GM18498 (cell line): ENCODE results near the gene USP19.
A peak's percentile ranks its signal among the peaks of the same experiment; 100 is the strongest.

Experiments used
- ATAC-seq: cut with Tn5 transposase; IDR thresholded peaks from one replicate; pipeline ENCODE4 v1.9.1; 2021; ENCODE audit warnings: mild to moderate bottlenecking, moderate library complexity; ENCODE audit not compliant: unreplicated experiment

The USP19 gene

DNA sequence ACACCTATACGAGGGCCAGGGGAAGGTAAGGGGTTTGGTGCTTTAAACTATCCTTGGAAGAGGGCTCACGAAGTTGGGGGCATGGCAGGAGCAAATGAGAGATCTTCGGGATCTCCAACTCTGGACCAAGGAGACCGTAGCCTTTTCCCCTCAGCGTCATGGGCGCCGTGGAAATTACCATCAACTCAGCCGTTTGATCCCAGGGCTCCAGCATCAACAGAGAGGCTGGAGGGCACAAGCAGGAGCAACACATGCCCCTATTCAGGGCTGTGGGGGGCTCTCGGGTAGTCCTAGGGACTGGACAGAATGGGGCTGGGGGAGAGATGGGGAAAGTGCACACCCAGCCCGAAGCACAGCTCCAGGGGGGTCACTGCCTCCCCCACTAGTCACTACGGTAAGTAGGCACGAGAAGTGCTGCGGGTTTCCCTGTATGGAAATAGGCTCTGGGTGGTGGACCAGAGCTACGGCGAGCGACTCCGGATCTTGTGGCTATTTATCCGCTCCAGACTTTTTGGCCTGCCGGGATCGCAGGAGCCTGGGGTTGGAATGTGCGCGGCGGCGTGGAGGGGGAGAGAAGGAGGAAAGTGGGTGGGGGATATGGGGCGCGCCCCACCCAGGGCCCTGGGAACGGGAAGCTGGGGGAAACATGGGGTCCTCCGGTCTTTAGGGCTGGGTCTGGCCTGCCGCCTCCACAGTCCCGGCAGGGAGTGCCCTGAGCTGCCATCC is 12.8 kb upstream of the USP19 start:
- no peak for ATAC-seq

- no peak for ATAC-seq
These were observed 12.0 kb upstream of the USP19 start, which contains the start of gene LAMB2 for GRCh38 chr3:49132437-49133225. TSS of gene LAMB2 (minus strand) at chr3:49133050. CDS start at chr3:49132867, 183 bp downstream.

- no peak for ATAC-seq
These were observed 11.4 kb upstream of the USP19 start for GRCh38 chr3:49132073-49132436.

DNA sequence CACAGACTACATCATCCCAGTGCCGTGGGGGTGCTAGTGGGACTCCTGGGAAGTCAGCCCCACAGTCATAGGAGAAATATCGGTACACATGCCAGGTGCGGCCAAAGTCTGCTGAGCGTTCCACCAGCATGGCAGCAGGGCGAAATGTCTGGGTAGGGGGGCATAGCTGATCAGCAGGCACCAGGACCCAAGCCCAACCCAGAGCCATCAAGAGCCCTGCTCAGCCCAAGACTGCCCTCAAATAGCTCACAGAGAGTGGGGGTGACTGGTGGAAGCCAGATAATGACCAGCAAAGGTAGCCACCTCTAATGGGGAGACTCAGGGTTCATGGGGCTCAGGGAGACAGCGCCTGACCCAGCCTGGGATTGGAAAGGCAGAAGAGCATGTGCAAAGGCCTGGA is 11.0 kb upstream of the USP19 start:
- ATAC-seq, result no peak

GRCh38 chr3:49131040-49131439 is 10.4 kb upstream of the USP19 start:
- ATAC-seq, result no peak

- no peak for ATAC-seq
These were observed 4.5 kb upstream of the USP19 start for GRCh38 chr3:49124991-49125670.

DNA sequence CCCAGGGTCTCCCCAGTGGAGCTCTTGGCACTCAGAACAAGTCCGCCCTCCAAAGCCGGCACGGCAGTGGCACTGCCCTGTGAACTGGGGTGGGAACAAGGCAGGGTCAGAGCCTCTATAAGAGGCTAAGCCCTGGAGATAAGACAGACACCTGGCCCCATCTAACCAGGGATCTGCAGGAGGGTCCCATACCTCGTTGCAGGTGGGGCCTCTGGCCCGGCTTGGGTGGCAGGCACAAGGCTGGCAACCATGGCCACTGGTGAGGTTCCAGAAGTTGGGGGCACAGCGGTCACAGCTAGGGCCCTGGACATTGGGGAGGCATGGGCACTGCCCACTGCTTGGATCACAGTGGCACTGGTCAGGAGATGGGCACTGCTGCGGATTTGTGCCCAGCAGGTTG is 3.6 kb upstream of the USP19 start:
- no peak for ATAC-seq

GRCh38 chr3:49123687-49124086 is 3.1 kb upstream of the USP19 start:
- ATAC-seq, result no peak

GRCh38 chr3:49122886-49123545 is 2.4 kb upstream of the USP19 start:
- no peak for ATAC-seq

DNA sequence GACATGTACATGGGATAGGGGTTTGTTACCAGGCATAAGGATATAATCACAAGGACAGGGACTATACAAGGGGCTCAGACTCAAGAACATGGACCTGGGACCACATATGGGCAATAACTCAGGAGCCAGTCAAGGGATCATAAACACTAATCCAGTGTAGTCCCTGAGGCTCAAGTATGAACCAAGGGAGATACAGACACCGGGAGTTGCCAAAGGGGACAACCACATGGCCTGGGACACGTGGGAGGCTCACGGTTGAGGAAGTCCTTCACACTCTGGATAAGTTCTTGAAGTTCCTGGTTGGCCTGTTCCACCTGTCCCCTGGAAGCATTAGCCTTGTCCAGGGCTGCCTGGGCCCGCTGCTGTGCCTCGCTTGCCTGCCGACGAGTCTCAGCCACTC is 1.8 kb upstream of the USP19 start:
- no peak for ATAC-seq

DNA sequence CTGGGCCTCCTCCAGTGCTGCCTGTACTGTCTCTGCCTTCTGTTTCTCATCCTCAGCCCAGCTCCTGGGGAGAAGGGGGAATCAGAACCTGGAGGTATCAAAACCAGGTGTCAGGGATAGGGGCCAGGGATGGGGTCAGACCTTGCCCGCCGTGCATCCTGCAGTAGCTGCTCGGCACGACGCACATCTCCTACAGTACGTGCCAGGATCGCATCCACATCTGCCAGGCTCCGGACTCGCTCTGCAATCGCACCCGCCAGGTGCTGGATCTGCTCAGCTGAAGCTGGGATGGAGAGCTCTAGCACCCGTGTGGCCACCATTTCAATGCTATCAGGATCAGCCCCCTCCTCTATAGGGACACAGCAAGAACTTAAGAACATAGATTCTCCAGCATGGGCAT is 1.4 kb upstream of the USP19 start:
- ATAC-seq, result no peak

GRCh38 chr3:49121132-49121736 is 611 bp upstream of the USP19 start:
- ATAC-seq, result no peak

DNA sequence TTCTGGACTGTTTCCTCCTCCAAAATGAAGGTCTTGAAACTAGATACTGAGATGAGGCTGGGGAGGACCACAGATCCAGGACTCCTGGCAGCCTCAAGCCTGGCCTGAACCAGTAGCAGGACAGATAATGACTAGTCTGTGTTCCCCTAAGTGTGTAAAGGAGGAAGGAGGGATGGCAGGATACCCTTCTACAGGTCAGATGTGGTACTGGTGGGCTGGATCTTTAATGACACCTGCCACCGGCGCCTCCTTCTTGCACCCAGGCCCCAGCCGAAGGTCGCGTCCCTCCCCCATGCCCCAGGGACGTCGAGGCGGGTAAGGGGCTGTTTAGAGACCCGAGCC is 556 bp downstream of the USP19 start:
- peak; percentile 15 for ATAC-seq

- ATAC-seq, result no peak
These were observed 1.2 kb downstream of the USP19 start for GRCh38 chr3:49119439-49119838.

DNA sequence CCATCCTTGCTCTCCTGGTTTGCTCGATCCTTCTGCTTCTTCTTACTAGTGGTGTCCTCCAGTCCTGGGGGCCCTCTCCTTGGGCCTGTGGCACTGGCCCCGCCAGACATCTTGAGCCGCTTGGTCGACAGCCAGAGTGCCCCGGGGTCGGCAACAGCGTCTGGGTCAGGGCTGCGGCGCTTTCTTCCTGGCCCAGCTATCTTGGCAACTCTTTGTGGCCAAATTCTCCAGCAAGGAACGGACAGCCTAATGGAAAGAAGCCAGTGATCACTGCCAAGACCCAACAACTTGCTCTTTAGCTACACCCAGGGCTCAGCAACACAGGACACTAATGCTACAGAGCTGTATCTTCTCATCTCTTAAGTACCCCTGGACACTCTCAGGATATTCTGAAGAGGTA is 1.6 kb downstream of the USP19 start:
- no peak for ATAC-seq

DNA sequence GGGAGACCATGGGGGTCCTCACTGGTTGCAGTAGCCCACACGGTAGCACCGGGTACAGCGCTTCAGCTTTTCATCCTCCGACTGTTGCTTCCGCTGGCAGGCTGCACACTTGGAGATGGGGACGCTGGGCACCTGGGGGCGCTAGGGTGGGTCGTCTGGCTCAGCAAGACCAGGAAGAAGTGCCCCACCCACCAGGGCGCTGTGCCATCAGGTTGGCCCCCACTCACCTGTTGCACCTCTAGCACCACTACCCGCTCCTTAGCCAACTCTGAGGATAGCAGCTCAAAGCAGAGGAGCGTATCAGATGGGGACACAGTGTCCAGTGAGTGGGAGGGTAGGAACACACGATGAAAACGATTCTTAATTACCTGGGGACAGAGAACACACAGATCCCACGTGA is 8.4 kb downstream of the USP19 start:
- no peak for ATAC-seq

- ATAC-seq, result no peak
These were observed 9.3 kb downstream of the USP19 start for GRCh38 chr3:49111347-49111746.

DNA sequence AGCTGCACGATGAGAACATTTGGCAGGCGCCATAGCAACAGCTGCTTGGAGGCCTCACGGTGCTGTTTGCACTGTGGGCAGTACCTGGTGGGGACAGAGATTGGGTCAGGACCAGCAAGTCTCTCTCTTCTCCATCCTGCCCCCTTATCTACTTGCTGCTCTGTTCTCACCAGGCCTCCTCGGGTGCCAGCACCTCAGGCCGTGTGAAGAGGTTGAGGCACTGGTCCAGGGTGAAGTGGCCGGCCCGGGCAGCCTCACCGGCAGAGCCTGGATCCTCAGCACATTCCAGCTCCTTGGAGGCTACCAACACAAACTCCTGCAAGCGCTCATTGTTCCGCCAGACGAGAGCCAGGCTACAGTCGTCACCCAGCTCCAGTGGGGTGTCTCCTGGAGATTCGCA is 9.8 kb downstream of the USP19 start:
- ATAC-seq, result no peak

DNA sequence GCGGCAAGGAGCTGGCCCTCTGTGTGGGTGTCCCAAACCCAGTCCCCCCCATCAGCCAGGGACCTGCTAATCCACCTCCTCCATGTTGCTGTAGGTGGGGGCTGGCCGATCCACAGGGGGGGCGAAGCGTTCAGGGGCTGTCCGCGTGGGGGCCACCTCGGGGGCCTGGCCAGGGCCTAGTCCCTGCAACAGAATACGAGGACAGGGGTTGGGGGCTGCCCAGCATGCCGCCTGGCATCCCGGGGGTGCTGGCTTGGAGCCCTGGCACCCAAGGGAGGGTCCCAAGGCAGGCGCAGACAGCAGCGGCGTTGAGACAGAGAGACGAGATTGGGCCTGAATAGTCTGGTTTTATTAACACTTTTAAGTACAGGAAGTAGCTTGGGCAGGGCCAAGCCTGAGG is 12.3 kb downstream of the USP19 start:
- ATAC-seq, result no peak

DNA sequence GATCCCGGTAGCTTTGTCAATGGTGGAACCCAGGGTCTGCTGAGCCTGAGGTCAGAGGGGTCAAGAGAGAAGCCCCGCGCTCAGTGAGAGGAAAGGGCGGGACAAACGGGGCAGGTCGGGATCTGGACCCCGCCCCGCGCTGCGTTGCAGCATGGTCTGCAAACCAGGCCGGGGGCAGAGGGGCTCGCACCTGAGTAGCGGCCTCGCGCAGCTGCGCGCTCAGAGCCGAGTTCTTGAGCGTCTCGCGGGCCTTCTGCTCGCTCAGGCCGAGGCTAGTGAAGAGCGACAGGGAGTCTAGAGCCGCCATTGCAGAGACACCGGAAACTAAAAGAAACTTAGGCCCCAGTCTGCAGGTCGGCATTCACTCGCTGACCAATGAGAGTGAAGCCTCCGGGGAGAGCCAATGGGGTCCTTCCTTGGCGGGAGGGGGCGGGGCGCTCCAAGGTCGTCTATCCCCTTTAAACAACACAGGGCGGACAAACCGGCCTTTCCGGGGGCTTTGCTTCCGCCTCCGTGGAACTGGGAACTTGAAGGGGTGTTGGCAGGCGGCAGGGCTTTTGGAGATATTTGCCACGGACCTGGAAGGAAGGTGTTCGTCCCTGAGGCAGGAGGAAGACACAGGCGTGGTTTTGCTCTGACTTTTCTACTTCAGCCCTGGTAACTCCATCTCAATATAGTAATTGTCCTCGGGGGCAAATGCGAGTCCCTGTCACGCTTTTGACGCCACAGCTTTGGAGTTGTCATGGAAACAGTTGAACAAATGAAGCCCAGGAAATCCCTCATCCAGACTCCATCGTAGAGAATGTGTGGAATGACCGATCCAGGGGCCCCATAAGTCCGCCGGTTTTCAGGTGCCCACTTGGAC is 16.0 kb downstream of the USP19 start, which contains the start of gene QARS1:
Gene QARS1 (minus strand): TSS at position 331 of the 865 bp plus-strand sequence. CDS start 24 bp downstream, at position 307.
- ATAC-seq, result peak; percentile 92
